A549 (cell line): Measurements from ENCODE around the gene CTSC. TPM values are rescaled to one million over a fixed set of nuclear protein-coding genes. Genes with fewer than 3 reads are reported as not detected.
A peak's percentile ranks its signal among the peaks of the same experiment; 100 is the strongest.

ENCODE experiments used
- BHLHE40 ChIP-seq: IDR thresholded peaks from 2 replicates; pipeline ENCODE4 v1.6.1; 2012; ENCODE audit warnings: low read depth, low read length, inconsistent platforms
- CBX2 ChIP-seq: fragments of 200-600 bp; sonication (generic); IDR thresholded peaks from 2 replicates; pipeline ENCODE4 v1.6.1; 2016; ENCODE audit warnings: low read depth, mild to moderate bottlenecking, borderline replicate concordance
- FOSB ChIP-seq: fragments of 250-450 bp; sonication (Bioruptor Pico); IDR thresholded peaks from 2 replicates; pipeline ENCODE4 v1.5.0; 2020; ENCODE audit warnings: mild to moderate bottlenecking, moderate library complexity
- FOSL2 ChIP-seq, 2 experiments: fragments of 450-650 bp in 1 of 2; fragments of >200 bp in 1 of 2; sonication (Bioruptor Twin) in 1 of 2; formaldehyde crosslinking; IDR thresholded peaks; 2 replicates each; pipeline versions ENCODE4 v1.5.0 to v1.6.1; 2016 to 2020; ENCODE audit warnings: mild to moderate bottlenecking in 1 of 2, moderate library complexity in 1 of 2
- HOXB13 ChIP-seq: fragments of 250-450 bp; sonication (Bioruptor Pico); IDR thresholded peaks from 2 replicates; pipeline ENCODE4 v1.5.0; 2020; ENCODE audit warnings: low read depth, mild to moderate bottlenecking, moderate library complexity
- JUN ChIP-seq, 2 experiments: fragments of >200 bp; sonication (Bioruptor Twin); formaldehyde crosslinking; IDR thresholded peaks; 2 replicates in 1 of 2; 3 replicates in 1 of 2; pipeline ENCODE4 v1.6.1; 2016 to 2017
- JUNB ChIP-seq: fragments of >200 bp; sonication (Bioruptor Twin); formaldehyde crosslinking; IDR thresholded peaks from 2 replicates; pipeline ENCODE4 v1.6.1; 2016
- MYC ChIP-seq: IDR thresholded peaks from 2 replicates; pipeline ENCODE4 v1.6.1; 2012; ENCODE audit warnings: mild to moderate bottlenecking, inconsistent platforms, low read length, improper control_type of control experiment, borderline replicate concordance
- NR3C1 ChIP-seq: fragments of >200 bp; sonication (Bioruptor Twin); formaldehyde crosslinking; IDR thresholded peaks from 3 replicates; pipeline ENCODE4 v1.6.1; 2017
- POLR2A ChIP-seq: IDR thresholded peaks from 2 replicates; pipeline ENCODE4 v1.6.1; 2012; ENCODE audit warnings: mild to moderate bottlenecking, low read length
- RAD21 ChIP-seq, 2 experiments: fragments of >200 bp in 1 of 2; sonication (Bioruptor Twin) in 1 of 2; formaldehyde crosslinking in 1 of 2; IDR thresholded peaks in 1 of 2; conservative IDR thresholded peaks in 1 of 2; 2 replicates in 1 of 2; 3 replicates in 1 of 2; pipeline ENCODE4 v1.6.1; 2012 to 2018; ENCODE audit warnings: inconsistent platforms in 1 of 2
- RFX5 ChIP-seq: fragments of 450-650 bp; IDR thresholded peaks from 2 replicates; pipeline ENCODE4 v1.7.1; 2014; ENCODE audit warnings: antibody characterized with exemption, mild to moderate bottlenecking, moderate library complexity
- SMC3 ChIP-seq: fragments of >200 bp; sonication (Bioruptor Twin); formaldehyde crosslinking; IDR thresholded peaks from 3 replicates; pipeline ENCODE4 v1.6.1; 2018; ENCODE audit warnings: inconsistent platforms
- TP53 ChIP-seq: fragments of 250-450 bp; sonication (Bioruptor Pico); IDR thresholded peaks from 2 replicates; pipeline ENCODE4 v1.5.0; 2021; ENCODE audit warnings: mild to moderate bottlenecking, moderate library complexity
- ZC3H11A ChIP-seq: fragments of 450-650 bp; IDR thresholded peaks from 2 replicates; pipeline ENCODE4 v1.6.1; 2014; ENCODE audit warnings: antibody characterized with exemption, mild to moderate bottlenecking
- polyA plus RNA-seq, 4 experiments: library from polyadenylated mRNA; depleted of rRNA in 3 of 4; stranded (reverse); fragments of >200 nt; fragmentation: RNase III in 1 of 4; extraction: RNeasy Plus Mini Kit Qiagen cat#74134 plus additional on column Dnase treatment in 1 of 4; gene quantifications; 2 replicates in 3 of 4; 3 replicates in 1 of 4; pipeline ENCODE4 v1.2.3, GENCODE V29; 2011 to 2017
- TF ChIP-seq, protein P1 (sequence below): fragments of 250-450 bp; sonication (Bioruptor Pico); IDR thresholded peaks from 2 replicates; pipeline ENCODE4 v1.5.0; 2020; ENCODE audit warnings: low read depth, mild to moderate bottlenecking, moderate library complexity
- TF ChIP-seq, protein P2 (sequence below): IDR thresholded peaks from 2 replicates; pipeline ENCODE4 v1.6.1; 2012; ENCODE audit warnings: low read depth, borderline replicate concordance
- TF ChIP-seq, protein P3 (sequence below): fragments of >200 bp; sonication (Bioruptor Twin); formaldehyde crosslinking; IDR thresholded peaks from 2 replicates; pipeline ENCODE4 v1.6.1; 2016
- TF ChIP-seq, protein P4 (sequence below): fragments of 200-600 bp; sonication (generic); IDR thresholded peaks from 2 replicates; pipeline ENCODE4 v1.6.1; 2016; ENCODE audit warnings: antibody characterized with exemption, mild to moderate bottlenecking, moderate library complexity
- TF ChIP-seq, protein P5 (sequence below): IDR thresholded peaks from 2 replicates; pipeline ENCODE4 v1.6.1; 2012
- TF ChIP-seq, protein P6 (sequence below): IDR thresholded peaks from 2 replicates; pipeline ENCODE4 v1.6.1; 2012
- TF ChIP-seq, protein P7 (sequence below): fragments of >200 bp; sonication (Bioruptor Twin); formaldehyde crosslinking; IDR thresholded peaks from 3 replicates; pipeline ENCODE4 v1.6.1; 2016

The CTSC gene
- polyA plus RNA-seq, 2 of the 4 experiments (the other 2 are of a cell fraction), result 50.0 to 118 TPM

DNA sequence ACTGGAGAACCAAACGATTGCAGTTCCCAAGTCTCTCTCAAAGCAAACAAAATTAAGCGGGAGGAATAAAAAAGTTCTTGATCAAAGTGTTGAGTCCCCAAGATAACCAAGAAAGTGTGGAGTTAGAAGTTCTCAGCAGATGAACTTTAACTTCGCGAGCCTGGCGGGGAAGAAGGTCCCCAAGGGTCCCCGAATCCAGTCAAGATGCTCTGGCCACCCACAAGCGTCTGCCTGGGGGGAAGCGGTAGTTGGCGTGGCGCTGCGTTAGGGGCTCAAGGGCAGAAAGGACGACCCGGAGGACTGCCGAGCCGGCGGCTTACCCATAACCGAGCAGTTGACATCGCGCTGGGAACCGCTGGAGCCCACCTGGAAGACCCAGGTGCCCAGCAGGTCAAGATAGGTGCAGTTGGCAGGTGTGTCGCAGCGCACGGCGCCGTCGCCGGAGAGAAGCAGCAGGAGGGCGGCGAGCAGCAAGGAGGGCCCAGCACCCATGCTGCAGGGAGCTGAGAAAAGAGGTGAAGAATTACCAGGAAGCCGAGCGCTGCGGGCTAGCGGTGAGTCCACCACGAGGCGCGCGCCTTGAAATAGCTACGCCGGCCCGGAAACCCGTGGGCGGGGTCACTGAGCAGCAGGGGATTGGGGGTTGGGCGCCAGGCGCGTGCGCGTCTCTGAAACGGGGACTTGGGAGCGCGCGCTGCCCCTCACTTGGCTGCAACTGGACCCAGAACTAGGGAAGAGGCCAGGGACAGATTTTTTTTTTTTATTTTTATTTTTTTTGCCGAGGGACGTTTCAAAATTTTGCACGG, at the start of gene CTSC (continued):
- TF ChIP-seq, protein P1, sequence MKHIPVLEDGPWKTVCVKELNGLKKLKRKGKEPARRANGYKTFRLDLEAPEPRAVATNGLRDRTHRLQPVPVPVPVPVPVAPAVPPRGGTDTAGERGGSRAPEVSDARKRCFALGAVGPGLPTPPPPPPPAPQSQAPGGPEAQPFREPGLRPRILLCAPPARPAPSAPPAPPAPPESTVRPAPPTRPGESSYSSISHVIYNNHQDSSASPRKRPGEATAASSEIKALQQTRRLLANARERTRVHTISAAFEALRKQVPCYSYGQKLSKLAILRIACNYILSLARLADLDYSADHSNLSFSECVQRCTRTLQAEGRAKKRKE (CRISPR knock-in tag), result no peak
- peak; percentile 54 to 64; a peak in 4 of 5 replicates for TF ChIP-seq JUN (IDR thresholded peaks at IDR 0.05)
- TF ChIP-seq MYC, result peak; percentile 86
- TF ChIP-seq, protein P2, sequence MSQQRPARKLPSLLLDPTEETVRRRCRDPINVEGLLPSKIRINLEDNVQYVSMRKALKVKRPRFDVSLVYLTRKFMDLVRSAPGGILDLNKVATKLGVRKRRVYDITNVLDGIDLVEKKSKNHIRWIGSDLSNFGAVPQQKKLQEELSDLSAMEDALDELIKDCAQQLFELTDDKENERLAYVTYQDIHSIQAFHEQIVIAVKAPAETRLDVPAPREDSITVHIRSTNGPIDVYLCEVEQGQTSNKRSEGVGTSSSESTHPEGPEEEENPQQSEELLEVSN, result peak; percentile 91
- TF ChIP-seq, protein P3, sequence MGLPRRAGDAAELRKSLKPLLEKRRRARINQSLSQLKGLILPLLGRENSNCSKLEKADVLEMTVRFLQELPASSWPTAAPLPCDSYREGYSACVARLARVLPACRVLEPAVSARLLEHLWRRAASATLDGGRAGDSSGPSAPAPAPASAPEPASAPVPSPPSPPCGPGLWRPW, result no peak
- no peak for TF ChIP-seq ZC3H11A
- no peak for TF ChIP-seq BHLHE40
- TF ChIP-seq FOSB (CRISPR knock-in tag), result no peak
- TF ChIP-seq, protein P4, sequence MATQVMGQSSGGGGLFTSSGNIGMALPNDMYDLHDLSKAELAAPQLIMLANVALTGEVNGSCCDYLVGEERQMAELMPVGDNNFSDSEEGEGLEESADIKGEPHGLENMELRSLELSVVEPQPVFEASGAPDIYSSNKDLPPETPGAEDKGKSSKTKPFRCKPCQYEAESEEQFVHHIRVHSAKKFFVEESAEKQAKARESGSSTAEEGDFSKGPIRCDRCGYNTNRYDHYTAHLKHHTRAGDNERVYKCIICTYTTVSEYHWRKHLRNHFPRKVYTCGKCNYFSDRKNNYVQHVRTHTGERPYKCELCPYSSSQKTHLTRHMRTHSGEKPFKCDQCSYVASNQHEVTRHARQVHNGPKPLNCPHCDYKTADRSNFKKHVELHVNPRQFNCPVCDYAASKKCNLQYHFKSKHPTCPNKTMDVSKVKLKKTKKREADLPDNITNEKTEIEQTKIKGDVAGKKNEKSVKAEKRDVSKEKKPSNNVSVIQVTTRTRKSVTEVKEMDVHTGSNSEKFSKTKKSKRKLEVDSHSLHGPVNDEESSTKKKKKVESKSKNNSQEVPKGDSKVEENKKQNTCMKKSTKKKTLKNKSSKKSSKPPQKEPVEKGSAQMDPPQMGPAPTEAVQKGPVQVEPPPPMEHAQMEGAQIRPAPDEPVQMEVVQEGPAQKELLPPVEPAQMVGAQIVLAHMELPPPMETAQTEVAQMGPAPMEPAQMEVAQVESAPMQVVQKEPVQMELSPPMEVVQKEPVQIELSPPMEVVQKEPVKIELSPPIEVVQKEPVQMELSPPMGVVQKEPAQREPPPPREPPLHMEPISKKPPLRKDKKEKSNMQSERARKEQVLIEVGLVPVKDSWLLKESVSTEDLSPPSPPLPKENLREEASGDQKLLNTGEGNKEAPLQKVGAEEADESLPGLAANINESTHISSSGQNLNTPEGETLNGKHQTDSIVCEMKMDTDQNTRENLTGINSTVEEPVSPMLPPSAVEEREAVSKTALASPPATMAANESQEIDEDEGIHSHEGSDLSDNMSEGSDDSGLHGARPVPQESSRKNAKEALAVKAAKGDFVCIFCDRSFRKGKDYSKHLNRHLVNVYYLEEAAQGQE, result no peak
- no peak for TF ChIP-seq JUNB
- TF ChIP-seq HOXB13, result no peak
- peak; percentile 4 to 27; a peak in 1 of 5 replicates for TF ChIP-seq RAD21 (conservative IDR thresholded peaks at IDR 0.05 in 1 of 2, IDR thresholded peaks at IDR 0.05 in 1 of 2)
- TF ChIP-seq TP53 (CRISPR knock-in tag), result 0 out of 2 replicates have a peak, but pooled peaks have one; percentile 48
- TF ChIP-seq, protein P5, sequence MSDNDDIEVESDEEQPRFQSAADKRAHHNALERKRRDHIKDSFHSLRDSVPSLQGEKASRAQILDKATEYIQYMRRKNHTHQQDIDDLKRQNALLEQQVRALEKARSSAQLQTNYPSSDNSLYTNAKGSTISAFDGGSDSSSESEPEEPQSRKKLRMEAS, result peak; percentile 98
- no peak for TF ChIP-seq CBX2
- no peak for TF ChIP-seq NR3C1
- peak; percentile 73 for TF ChIP-seq POLR2A
- TF ChIP-seq RFX5, result no peak
- no peak for TF ChIP-seq FOSL2 (IDR thresholded peaks at IDR 0.05)
- no peak for TF ChIP-seq FOSL2 (CRISPR knock-in tag; IDR thresholded peaks at IDR 0.05)
- TF ChIP-seq SMC3, result peak; percentile 33; the same call in 1 of the 3 replicates
- TF ChIP-seq, protein P6, sequence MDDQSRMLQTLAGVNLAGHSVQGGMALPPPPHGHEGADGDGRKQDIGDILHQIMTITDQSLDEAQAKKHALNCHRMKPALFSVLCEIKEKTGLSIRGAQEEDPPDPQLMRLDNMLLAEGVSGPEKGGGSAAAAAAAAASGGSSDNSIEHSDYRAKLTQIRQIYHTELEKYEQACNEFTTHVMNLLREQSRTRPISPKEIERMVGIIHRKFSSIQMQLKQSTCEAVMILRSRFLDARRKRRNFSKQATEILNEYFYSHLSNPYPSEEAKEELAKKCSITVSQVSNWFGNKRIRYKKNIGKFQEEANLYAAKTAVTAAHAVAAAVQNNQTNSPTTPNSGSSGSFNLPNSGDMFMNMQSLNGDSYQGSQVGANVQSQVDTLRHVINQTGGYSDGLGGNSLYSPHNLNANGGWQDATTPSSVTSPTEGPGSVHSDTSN, result no peak
- TF ChIP-seq, protein P7, sequence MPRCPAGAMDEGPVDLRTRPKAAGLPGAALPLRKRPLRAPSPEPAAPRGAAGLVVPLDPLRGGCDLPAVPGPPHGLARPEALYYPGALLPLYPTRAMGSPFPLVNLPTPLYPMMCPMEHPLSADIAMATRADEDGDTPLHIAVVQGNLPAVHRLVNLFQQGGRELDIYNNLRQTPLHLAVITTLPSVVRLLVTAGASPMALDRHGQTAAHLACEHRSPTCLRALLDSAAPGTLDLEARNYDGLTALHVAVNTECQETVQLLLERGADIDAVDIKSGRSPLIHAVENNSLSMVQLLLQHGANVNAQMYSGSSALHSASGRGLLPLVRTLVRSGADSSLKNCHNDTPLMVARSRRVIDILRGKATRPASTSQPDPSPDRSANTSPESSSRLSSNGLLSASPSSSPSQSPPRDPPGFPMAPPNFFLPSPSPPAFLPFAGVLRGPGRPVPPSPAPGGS, result 0 out of 3 replicates have a peak, but pooled peaks have one; percentile 55
